SW 1271 (cell line): ENCODE data around the gene FAM90A26.
"Not testable (repeated sequence)": the region's sequence is repeated elsewhere in the genome, so short reads cannot be mapped to it uniquely, and the experiment has no call there.

Experiments used
- DNase-seq, 2 experiments: peaks; one replicate each; lab custom pipeline; 2025; lab: John Stamatoyannopoulos, UW

Gene FAM90A26

GRCh38 chr4:9158392-9158791, 11.8 kb upstream of the FAM90A26 start:
- not testable (repeated sequence) for DNase-seq

DNA sequence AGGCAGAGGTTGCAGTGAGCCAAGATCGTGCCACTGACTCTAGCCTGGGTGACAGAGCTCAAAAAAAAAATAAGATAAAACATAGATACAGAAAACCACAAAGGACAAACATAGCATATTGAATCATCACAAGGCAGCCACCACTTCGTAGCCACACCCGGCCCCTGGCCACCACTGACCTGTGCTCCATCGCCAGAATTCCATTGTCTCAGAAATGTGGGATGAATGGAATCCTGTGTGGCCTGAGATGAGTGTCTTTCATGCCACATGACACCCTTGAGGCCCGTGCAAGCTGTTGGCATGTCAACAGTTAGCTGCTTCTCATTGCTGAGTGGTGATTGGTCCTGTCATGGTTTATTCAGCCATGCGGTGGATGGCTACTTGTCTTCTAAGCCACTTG, 10.2 kb upstream of the FAM90A26 start:
- not testable (repeated sequence) for DNase-seq

GRCh38 chr4:9165990-9166389, 4.2 kb upstream of the FAM90A26 start:
- not testable (repeated sequence) for DNase-seq

DNA sequence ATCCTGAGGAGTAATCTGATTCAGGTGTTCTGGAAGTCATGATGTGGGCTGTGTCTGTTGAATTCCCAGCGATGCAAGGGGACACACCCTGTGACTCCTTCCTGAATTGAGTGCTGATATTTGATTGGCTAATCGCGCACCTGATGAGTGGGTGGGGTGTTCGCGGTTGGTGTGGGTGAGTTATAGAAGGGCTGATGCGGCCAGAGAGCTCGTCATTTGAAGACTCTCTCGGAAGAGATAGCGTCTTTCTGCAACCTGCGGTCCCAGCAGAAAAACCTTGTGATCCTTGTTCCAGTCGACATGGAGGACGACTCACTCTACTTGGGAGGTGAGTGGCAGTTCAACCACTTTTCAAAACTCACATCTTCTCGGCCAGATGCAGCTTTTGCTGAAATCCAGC, 40.1 kb downstream of the FAM90A26 start, which contains the start of gene USP17L10:
Gene USP17L10 (plus strand): TSS at position 301 of the 400 bp plus-strand sequence. CDS start 0 bp downstream, at position 301.
- DNase-seq: not testable (repeated sequence)

DNA sequence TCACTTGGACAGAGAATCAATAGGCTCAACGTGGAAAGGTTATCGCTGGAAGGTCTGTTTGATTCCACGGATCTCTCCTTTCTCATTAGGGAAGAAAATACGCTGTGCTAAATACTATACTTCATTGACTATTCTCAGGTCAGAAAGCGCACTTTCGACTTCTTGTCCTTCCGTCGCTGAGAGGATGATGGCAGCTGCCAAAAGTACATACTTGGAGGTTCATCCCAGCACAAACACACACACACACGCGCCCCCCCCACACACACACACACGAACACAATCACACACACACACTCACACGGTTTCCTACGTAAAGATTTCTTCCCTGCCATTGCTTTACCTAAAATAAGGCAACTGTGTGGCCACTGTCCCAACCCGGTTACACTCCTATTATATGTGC, 44.5 kb downstream of the FAM90A26 start:
- DNase-seq: not testable (repeated sequence)

GRCh38 chr4:9215105-9215504, 44.9 kb downstream of the FAM90A26 start, which contains the start of gene USP17L11:
TSS of gene USP17L11 (plus strand) at chr4:9215405. CDS start at chr4:9215405, 0 bp downstream.
- DNase-seq: not testable (repeated sequence)

DNA sequence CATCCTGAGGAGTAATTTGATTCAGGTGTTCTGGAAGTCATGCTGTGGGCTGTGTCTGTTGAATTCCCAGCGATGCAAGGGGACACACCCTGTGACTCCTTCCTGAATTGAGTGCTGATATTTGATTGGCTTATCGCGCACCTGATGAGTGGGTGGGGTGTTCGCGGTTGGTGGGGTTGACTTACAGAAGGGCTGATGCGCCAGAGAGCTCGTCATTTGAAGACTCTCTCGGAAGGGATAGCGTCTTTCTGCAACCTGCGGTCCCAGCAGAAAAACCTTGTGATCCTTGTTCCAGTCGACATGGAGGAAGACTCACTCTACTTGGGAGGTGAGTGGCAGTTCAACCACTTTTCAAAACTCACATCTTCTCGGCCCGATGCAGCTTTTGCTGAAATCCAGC, 49.6 kb downstream of the FAM90A26 start, which contains the start of gene USP17L12:
Gene USP17L12 (plus strand): TSS at position 301 of the 400 bp plus-strand sequence. CDS start 0 bp downstream, at position 301.
- not testable (repeated sequence) for DNase-seq

- not testable (repeated sequence) for DNase-seq
Measured at GRCh38 chr4:9224596-9224995, 54.4 kb downstream of the FAM90A26 start, which contains the start of gene USP17L13. TSS of gene USP17L13 (plus strand) at chr4:9224896. CDS start at chr4:9224896, 0 bp downstream.
